CD4-positive, alpha-beta memory T cell (primary cell): ENCODE results near the gene SND1. TPM values are rescaled to one million over a fixed set of nuclear protein-coding genes. Genes with fewer than 3 reads are reported as not detected.
A peak's percentile ranks its signal among the peaks of the same experiment; 100 is the strongest.

ENCODE experiments used
- CTCF ChIA-PET: fragments of 350-600 bp; sonication (Branson Sonifier 250); formaldehyde crosslinking; loops from one replicate; lab custom pipeline; 2021; ENCODE audit warnings: inconsistent platforms; ENCODE audit not compliant: partially characterized antibody; lab: Charles Lee
- POLR2A ChIA-PET: fragments of 350-600 bp; sonication (Branson Sonifier 250); formaldehyde crosslinking; loops from one replicate; lab custom pipeline; 2021; ENCODE audit not compliant: partially characterized antibody; lab: Charles Lee
- DNase-seq, 5 donors: peaks; one replicate each; pipeline versions ENCODE4 v3.0.0 to v3.0.0-alpha.2; 2020 to 2022; ENCODE audit warnings: mixed read lengths in 1 of 5
- H3K27ac ChIP-seq: one replicate; pipeline ENCODE4 v1.7.0; 2013; ENCODE audit warnings: low read depth, low read length
- H3K27me3 ChIP-seq: 2 replicates; pipeline ENCODE4 v1.7.0; 2013; ENCODE audit warnings: mild to moderate bottlenecking, low read length, moderate library complexity; ENCODE audit not compliant: insufficient read depth
- H3K36me3 ChIP-seq: 2 replicates; pipeline ENCODE4 v1.7.0; 2013; ENCODE audit warnings: mild to moderate bottlenecking, low read length, moderate library complexity; ENCODE audit not compliant: insufficient read depth
- H3K4me1 ChIP-seq: 2 replicates; pipeline ENCODE4 v1.7.0; 2013; ENCODE audit warnings: mild to moderate bottlenecking, low read length, moderate library complexity; ENCODE audit not compliant: insufficient read depth
- H3K4me3 ChIP-seq, 2 donors: one replicate each; pipeline ENCODE4 v1.7.0; 2013; ENCODE audit warnings: low read length in 2 of 2, mild to moderate bottlenecking in 1 of 2
- H3K9me3 ChIP-seq, 2 donors: one replicate each; pipeline ENCODE4 v1.7.0; 2013; ENCODE audit warnings: low read length in 2 of 2, control low read depth in 1 of 2; ENCODE audit not compliant: control insufficient read depth in 1 of 2
- H3K27ac Mint-ChIP-seq, 7 donors: one replicate each; pipeline ENCODE4 v1.8.0; 2020 to 2021; ENCODE audit warnings: mixed read lengths in 7 of 7, mild to moderate bottlenecking in 6 of 7, inconsistent platforms in 3 of 7, moderate library complexity in 3 of 7
- H3K27me3 Mint-ChIP-seq, 2 donors: one replicate each; pipeline ENCODE4 v1.8.0; 2020 to 2021; ENCODE audit warnings: mixed read lengths in 2 of 2
- H3K36me3 Mint-ChIP-seq, 2 donors: one replicate each; pipeline ENCODE4 v1.8.0; 2020 to 2021; ENCODE audit warnings: mixed read lengths in 2 of 2, inconsistent platforms in 1 of 2, mild to moderate bottlenecking in 1 of 2
- H3K4me1 Mint-ChIP-seq, 4 donors: one replicate each; pipeline ENCODE4 v1.8.0; 2020 to 2021; ENCODE audit warnings: mixed read lengths in 4 of 4, mild to moderate bottlenecking in 1 of 4
- H3K4me3 Mint-ChIP-seq, 8 donors: one replicate each; pipeline ENCODE4 v1.8.0; 2020 to 2021; ENCODE audit warnings: mixed read lengths in 8 of 8, mild to moderate bottlenecking in 7 of 8, moderate library complexity in 6 of 8, inconsistent platforms in 3 of 8
- H3K9me3 Mint-ChIP-seq, 8 donors: one replicate each; pipeline ENCODE4 v1.8.0; 2020 to 2021; ENCODE audit warnings: mixed read lengths in 8 of 8, mild to moderate bottlenecking in 5 of 8, inconsistent platforms in 3 of 8, moderate library complexity in 1 of 8
- intact Hi-C: fragments of 100-400 bp; cut with micrococcal nuclease; formaldehyde crosslinking; loops from one replicate; pipeline ENCODE4 v1.15.1; 2023
- polyA plus RNA-seq, 2 donors: library from polyadenylated mRNA; unstranded; fragments of 300-500 nt; fragmentation: Illumina TruSeq; gene quantifications; one replicate each; pipeline ENCODE4 v1.2.3, GENCODE V29; 2021
- total RNA-seq, 2 experiments: library from RNA; stranded (reverse); gene quantifications; one replicate each; pipeline ENCODE4 v1.2.3, GENCODE V29; 2021

SND1 gene
- total and polyA plus RNA-seq, 4 experiments from 2014 or later: 119 to 223 (median 171) TPM

DNA sequence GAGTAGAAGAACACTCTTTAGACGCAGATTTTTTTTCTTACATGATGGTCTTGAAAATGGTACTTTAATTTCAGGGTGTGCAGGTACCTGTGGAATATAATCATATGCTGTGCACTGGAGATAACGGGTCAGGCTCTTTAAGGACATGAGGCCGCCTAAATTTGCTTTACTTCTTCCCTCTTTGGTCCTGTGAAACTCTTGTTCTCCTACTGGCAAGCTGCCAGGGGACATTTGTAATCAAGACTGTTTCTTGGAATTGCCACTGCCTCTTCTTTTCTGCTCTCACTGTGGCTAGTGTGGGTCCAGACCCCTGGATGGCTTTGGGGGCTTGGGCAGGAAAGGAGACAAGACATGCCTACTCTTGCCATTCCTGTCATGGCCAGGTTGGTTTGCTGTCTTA, 146.0 kb downstream of the SND1 start:
- peak overlapping the region in 1 of 7 donors; percentile 25 for H3K27ac Mint-ChIP-seq
- ChIA-PET CTCF (interaction anchor here (0.7 to 1.7 kb wide), 2 partner anchors 8 to 9 kb away, joined by 3 to 6 read pairs; no protein-coding TSS in a partner anchor), POLR2A (no interaction called here)
- DNase-seq: no peak
- no peaks in the 10 kb centered on the region for H3K9me3 Mint-ChIP-seq
- H3K4me1 Mint-ChIP-seq: peaks cover 24 to 32% (median 30%) of the 10 kb centered on the region in 4 donors
- peaks cover 2 to 13% of the 10 kb centered on the region in 2 donors for H3K36me3 Mint-ChIP-seq
- Histone ChIP-seq H3K9me3 (no peaks in the 10 kb centered on the region), H3K27me3 (no peaks in the 10 kb centered on the region), H3K36me3 (no peaks in the 10 kb centered on the region), H3K4me1 (peaks cover 29% of the 10 kb centered on the region), H3K27ac (no peak overlapping the region), H3K4me3 (no peak overlapping the region)
- no peaks in the 10 kb centered on the region for H3K27me3 Mint-ChIP-seq
- intact Hi-C loops: no loop called here
- peak overlapping the region in 1 of 8 donors; percentile 9 for H3K4me3 Mint-ChIP-seq

DNA sequence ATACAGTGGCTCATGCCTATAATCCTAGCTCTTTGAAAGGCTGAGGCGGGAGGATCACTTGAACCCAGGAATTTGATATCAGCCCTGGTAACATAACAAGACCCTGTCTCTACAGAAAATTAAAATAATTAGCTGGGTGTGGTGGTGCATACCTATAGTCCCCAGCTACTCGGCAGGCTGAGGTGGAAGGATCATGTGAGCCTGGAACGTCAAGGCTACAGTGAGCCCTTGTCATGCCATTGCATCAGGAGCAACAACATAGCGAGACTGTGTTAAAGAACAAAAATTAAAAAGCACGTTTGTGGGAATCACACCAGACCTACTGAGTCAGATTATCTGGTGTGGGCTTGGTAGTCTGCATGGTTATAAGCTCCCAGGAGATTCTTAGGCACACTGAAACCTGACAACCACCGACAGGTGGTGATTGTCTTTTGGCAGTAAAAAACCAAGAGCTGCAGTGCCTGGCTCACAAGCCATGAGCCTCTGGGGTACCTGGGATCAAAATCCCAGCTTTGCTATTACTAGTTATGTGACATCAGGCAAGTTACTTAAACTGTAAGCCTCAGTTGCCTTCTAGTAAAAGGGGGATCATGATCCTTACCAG, 146.9 kb downstream of the SND1 start:
- H3K9me3 Mint-ChIP-seq: no peaks in the 10 kb centered on the region
- H3K36me3 ChIP-seq: no peaks in the 10 kb centered on the region
- H3K9me3 ChIP-seq: no peaks in the 10 kb centered on the region
- no peaks in the 10 kb centered on the region for H3K27me3 Mint-ChIP-seq
- no peak overlapping the region for H3K27ac ChIP-seq
- CTCF ChIA-PET: interaction anchor here (0.7 to 1.7 kb wide), 2 partner anchors 8 to 9 kb away, joined by 3 to 6 read pairs; no protein-coding TSS in a partner anchor
- H3K4me3 Mint-ChIP-seq: no peak overlapping the region
- no peak overlapping the region for H3K4me3 ChIP-seq
- intact Hi-C loops: no loop called here
- POLR2A ChIA-PET: no interaction called here
- peaks cover 29% of the 10 kb centered on the region for H3K4me1 ChIP-seq
- H3K4me1 Mint-ChIP-seq: peaks cover 24 to 30% (median 26%) of the 10 kb centered on the region in 4 donors
- no peak overlapping the region for H3K27ac Mint-ChIP-seq
- no peaks in the 10 kb centered on the region for H3K27me3 ChIP-seq
- peaks cover 2 to 13% of the 10 kb centered on the region in 2 donors for H3K36me3 Mint-ChIP-seq
- no peak for DNase-seq

GRCh38 chr7:127799535-127800305, 147.7 kb downstream of the SND1 start:
- intact Hi-C loops: no loop called here
- Histone ChIP-seq H3K27ac (no peak overlapping the region), H3K27me3 (no peaks in the 10 kb centered on the region), H3K36me3 (no peaks in the 10 kb centered on the region), H3K9me3 (no peaks in the 10 kb centered on the region), H3K4me3 (no peak overlapping the region), H3K4me1 (peaks cover 29% of the 10 kb centered on the region)
- CTCF ChIA-PET: no interaction called here
- POLR2A ChIA-PET: no interaction called here
- Mint-ChIP-seq H3K4me3 (no peak overlapping the region), H3K9me3 (no peaks in the 10 kb centered on the region), H3K27ac (no peak overlapping the region), H3K27me3 (no peaks in the 10 kb centered on the region), H3K4me1 (peaks cover 24 to 31% (median 26%) of the 10 kb centered on the region in 4 donors), H3K36me3 (peaks cover 0 to 11% of the 10 kb centered on the region in 2 donors)
- DNase-seq: no peak

DNA sequence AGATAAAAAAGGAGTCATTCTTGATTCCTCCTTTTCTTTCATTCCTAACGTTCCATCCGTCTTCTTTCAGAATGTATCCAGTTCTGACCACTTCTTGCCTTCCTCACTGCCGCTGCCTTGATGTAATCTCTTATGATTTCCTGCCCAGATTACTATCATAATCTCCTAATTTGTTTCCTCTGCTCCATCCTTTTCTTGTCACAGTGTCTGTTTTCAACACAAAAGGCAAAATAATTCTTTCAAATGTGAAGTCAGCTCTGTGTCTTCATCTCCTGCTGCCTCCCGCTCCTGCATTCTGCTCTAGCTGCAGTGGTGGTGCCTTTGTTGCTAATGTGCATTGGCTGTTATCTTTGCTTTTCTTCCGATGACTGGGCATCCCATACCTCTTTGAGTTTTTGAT, 150.9 kb downstream of the SND1 start:
- Mint-ChIP-seq H3K36me3 (peaks cover 8 to 19% of the 10 kb centered on the region in 2 donors), H3K27me3 (no peaks in the 10 kb centered on the region), H3K4me3 (no peak overlapping the region), H3K9me3 (no peaks in the 10 kb centered on the region), H3K4me1 (peaks cover 16 to 30% (median 26%) of the 10 kb centered on the region in 4 donors), H3K27ac (no peak overlapping the region)
- H3K27ac ChIP-seq: no peak overlapping the region
- POLR2A ChIA-PET: no interaction called here
- H3K36me3 ChIP-seq: peaks cover 3% of the 10 kb centered on the region
- H3K27me3 ChIP-seq: no peaks in the 10 kb centered on the region
- H3K4me1 ChIP-seq: peaks cover 29% of the 10 kb centered on the region
- CTCF ChIA-PET: interaction anchor here (1.1 kb wide), 1 partner anchor 10 kb away, joined by 3 read pairs; no protein-coding TSS in a partner anchor
- H3K4me3 ChIP-seq: no peak overlapping the region
- DNase-seq: no peak
- H3K9me3 ChIP-seq: no peaks in the 10 kb centered on the region
- intact Hi-C loops: no loop called here

GRCh38 chr7:127803626-127804025, 151.6 kb downstream of the SND1 start:
- DNase-seq: no peak
- Histone ChIP-seq H3K27me3 (no peaks in the 10 kb centered on the region), H3K4me3 (no peak overlapping the region), H3K27ac (no peak overlapping the region), H3K4me1 (peaks cover 27% of the 10 kb centered on the region), H3K36me3 (peaks cover 3% of the 10 kb centered on the region), H3K9me3 (no peaks in the 10 kb centered on the region)
- Mint-ChIP-seq H3K4me1 (peaks cover 8 to 25% (median 20%) of the 10 kb centered on the region in 4 donors), H3K27me3 (no peaks in the 10 kb centered on the region), H3K4me3 (no peak overlapping the region), H3K9me3 (no peaks in the 10 kb centered on the region), H3K36me3 (peaks cover 11 to 22% of the 10 kb centered on the region in 2 donors), H3K27ac (no peak overlapping the region)
- CTCF ChIA-PET: no interaction called here
- intact Hi-C loops: no loop called here
- POLR2A ChIA-PET: no interaction called here

- peaks cover 8% of the 10 kb centered on the region for H3K36me3 ChIP-seq
- peaks cover 27 to 31% of the 10 kb centered on the region in 2 donors for H3K36me3 Mint-ChIP-seq
- H3K27ac ChIP-seq: no peak overlapping the region
- H3K27me3 ChIP-seq: no peaks in the 10 kb centered on the region
- DNase-seq: no peak
- no peak overlapping the region for H3K4me3 Mint-ChIP-seq
- no peaks in the 10 kb centered on the region for H3K27me3 Mint-ChIP-seq
- H3K4me1 Mint-ChIP-seq: peaks cover 12 to 35% (median 24%) of the 10 kb centered on the region in 4 donors
- no peaks in the 10 kb centered on the region for H3K9me3 Mint-ChIP-seq
- ChIA-PET POLR2A (no interaction called here), CTCF (interaction anchor here (1.5 to 2.6 kb wide), 2 partner anchors 9 to 16 kb away, joined by 3 to 9 read pairs; no protein-coding TSS in a partner anchor)
- no peaks in the 10 kb centered on the region for H3K9me3 ChIP-seq
- intact Hi-C loops: no loop called here
- no peak overlapping the region for H3K4me3 ChIP-seq
- H3K4me1 ChIP-seq: no peaks in the 10 kb centered on the region
- H3K27ac Mint-ChIP-seq: no peak overlapping the region
Measured at GRCh38 chr7:127807340-127807739, 155.3 kb downstream of the SND1 start.

GRCh38 chr7:127807829-127808228, 155.8 kb downstream of the SND1 start:
- Histone ChIP-seq H3K4me1 (no peaks in the 10 kb centered on the region), H3K27me3 (no peaks in the 10 kb centered on the region), H3K4me3 (no peak overlapping the region), H3K9me3 (no peaks in the 10 kb centered on the region), H3K36me3 (peaks cover 8% of the 10 kb centered on the region), H3K27ac (no peak overlapping the region)
- Mint-ChIP-seq H3K36me3 (peaks cover 29 to 35% of the 10 kb centered on the region in 2 donors), H3K9me3 (no peaks in the 10 kb centered on the region), H3K27me3 (no peaks in the 10 kb centered on the region), H3K4me1 (peaks cover 12 to 40% (median 28%) of the 10 kb centered on the region in 4 donors), H3K27ac (no peak overlapping the region), H3K4me3 (no peak overlapping the region)
- DNase-seq: no peak
- POLR2A ChIA-PET: no interaction called here
- intact Hi-C loops: no loop called here
- CTCF ChIA-PET: interaction anchor here (1.5 to 2.6 kb wide), 2 partner anchors 9 to 16 kb away, joined by 3 to 9 read pairs; no protein-coding TSS in a partner anchor
